ENCODE results near the gene MTHFS.

DNA sequence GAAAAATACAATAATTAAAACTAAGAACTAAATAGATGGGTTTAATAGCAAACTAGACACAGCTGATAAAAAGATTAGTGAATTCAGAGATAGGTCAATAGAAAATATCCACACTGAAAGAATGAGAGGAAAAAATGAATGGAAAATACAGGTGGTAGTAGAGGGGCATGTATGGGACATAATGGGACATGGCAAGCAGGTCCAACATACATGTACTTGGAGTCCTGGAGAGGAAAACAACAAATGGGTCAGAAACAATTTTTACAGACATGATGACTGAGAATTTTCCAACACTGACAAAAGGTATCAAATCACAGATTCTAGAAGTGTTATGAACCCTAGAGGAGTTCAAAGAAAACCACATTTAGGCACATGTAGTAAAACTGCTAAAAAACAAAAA is 68.4 kb downstream of the MTHFS start:
- TF ChIP-seq, protein P1, sequence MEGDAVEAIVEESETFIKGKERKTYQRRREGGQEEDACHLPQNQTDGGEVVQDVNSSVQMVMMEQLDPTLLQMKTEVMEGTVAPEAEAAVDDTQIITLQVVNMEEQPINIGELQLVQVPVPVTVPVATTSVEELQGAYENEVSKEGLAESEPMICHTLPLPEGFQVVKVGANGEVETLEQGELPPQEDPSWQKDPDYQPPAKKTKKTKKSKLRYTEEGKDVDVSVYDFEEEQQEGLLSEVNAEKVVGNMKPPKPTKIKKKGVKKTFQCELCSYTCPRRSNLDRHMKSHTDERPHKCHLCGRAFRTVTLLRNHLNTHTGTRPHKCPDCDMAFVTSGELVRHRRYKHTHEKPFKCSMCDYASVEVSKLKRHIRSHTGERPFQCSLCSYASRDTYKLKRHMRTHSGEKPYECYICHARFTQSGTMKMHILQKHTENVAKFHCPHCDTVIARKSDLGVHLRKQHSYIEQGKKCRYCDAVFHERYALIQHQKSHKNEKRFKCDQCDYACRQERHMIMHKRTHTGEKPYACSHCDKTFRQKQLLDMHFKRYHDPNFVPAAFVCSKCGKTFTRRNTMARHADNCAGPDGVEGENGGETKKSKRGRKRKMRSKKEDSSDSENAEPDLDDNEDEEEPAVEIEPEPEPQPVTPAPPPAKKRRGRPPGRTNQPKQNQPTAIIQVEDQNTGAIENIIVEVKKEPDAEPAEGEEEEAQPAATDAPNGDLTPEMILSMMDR (IDR thresholded peaks at IDR 0.05; ENCODE audit: insufficient read depth, low read length, poor library complexity, severe bottlenecking) = no peak
- TF ChIP-seq EZH2phosphoT487 (conservative IDR thresholded peaks at IDR 0.05; ENCODE audit: low read length) = no peak

All from SU-DHL-6 (cell line).